GM19452 (cell line): Measurements from ENCODE around the gene ZNF467.

Source experiments
- ATAC-seq: cut with Tn5 transposase; IDR thresholded peaks from one replicate; pipeline ENCODE4 v1.9.1; 2021; ENCODE audit not compliant: unreplicated experiment

The ZNF467 gene

DNA sequence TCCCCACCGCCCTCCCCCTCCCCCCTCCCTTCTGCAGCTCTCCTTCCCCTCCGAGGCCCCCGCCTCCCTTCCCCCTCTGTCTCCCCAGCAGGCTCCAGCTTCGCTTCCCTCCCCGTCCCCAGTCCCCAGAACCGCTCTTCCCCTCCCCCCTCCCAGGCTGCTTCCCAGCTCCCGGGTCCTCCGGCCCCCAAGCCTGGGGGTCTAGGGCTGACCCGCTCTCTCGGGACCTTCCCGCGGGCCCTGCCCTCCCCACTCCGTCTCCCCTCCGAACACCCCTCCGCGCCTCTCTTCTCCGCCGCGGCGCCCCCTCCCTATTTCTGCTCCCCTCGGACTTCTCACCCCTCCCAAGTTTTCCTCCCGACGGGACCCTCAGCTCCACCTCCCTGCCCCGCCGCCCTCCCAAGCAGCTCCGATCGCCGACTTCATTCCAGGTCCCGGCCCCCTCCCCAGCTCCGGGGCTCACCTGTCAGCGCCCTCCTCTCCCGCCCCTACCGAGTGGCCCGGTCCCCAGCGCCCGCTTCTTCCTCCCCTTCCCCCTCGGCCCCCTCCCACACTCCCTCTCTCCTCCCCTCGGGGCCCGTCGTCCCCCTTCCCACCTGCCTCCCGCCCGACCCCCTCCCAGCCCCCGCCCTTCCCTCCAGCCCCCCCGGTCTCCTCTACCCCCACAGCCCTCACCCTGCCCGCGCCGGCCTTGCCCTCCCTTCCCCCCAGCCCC, 990 bp downstream of the ZNF467 start:
- ATAC-seq, result no peak

DNA sequence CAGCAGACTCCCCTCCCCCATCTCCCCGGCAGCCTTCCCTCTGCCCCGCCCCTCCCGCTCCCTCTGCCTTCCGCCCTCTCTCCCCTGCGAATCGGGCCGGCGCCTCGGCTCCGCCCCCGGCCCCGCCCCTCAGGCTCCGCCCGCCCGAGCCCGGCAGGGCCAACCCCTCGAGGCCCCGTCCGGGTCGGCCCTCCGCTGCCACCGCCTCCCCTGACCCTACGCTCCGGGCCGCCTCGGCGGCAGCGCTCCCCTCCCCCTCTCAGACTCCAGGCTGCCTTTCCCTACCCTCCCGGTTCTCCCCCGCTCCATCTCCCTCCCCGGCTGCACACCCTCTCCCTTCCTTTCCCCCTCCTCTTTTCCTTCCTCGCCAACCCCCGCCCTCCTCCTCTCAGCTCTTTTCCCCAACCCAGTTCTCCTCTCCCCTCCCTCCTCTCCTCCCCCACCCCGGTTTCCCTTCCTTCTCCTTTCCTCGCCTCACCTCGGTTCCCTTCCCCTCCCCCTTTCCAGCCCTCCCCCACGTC, 1.6 kb downstream of the ZNF467 start:
- peak; percentile 96 for ATAC-seq

DNA sequence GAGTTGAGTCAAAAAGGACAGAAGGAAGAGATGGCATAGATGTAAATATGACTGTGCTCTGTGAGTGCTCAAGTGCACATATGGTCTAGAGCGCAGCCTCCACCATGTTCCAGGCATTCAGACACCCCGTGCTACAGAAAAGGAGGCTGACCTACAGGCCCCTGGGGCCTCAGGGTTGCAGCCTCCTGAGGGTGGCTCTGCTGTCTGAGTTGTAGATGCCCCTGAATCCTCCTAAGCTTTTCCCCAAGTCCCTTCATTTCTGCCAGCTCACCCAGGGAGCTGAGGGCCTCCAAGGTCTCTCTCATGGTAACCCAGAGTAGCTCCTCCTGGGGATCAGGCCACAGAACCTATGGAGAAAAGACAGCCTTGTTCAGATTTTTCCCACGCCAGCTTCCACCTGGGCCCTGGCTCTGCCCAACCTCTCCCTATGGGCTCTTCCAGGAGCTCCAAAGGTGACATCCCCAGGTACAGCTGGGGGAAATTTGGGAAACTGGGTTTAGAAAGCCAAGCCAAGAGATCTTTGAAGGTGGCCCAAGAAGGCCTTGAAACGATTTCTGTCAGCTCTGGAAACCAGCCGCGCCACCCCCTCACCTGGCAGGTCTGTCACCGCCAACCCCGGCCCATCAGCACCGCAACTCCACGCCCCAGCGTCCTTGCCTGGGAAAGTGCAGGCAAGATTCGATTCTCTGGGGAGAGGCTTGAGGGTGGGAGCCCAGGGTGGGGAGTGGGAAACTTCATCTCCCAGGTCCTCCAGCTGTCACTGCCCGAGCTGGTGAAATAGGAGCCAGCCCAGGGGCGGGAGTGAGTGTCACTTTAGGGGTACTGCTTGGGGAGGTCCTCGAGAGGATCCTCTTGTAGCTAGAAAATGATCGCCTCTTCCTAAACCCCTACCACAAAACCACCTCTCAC, 2.4 kb downstream of the ZNF467 start:
- peak; percentile 20 for ATAC-seq

DNA sequence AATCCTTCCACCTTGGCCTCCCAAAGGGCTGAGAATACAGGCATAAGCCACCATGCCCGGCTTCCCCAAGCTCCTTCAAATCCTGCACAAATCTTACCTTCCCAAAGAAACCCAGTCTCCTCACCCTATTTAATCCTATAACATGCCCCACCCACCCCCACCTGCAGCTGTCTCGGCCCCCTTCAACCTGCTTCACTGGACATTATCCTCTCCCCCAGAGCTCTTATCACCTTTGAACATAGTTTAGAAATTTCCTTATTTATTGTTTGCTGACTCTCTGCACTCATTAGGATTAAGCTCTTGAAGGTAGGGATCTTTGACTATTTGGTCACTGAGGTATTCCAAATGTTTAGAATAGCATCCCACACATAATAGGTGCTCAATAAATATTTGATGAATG, 3.5 kb downstream of the ZNF467 start:
- no peak for ATAC-seq

DNA sequence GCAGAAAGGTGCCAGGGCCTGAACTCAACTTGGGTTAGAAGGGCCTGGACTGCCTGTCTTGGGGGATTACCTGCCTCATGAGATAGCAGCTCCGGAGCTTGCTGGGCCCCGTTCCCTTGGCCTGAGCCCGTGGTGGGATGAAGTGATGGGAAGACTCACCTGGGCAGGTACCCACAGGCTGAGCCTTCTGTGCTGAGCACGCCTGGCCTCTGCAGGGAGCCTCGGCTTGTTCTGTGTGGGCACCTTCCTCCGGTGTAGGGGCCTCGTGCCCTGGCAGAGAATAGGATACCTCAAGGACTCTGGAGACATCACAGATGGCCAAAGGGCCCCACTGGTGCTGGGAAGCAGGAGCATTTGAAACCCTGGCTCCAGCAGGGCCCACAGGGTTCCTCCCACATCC, 4.5 kb downstream of the ZNF467 start:
- ATAC-seq, result no peak

DNA sequence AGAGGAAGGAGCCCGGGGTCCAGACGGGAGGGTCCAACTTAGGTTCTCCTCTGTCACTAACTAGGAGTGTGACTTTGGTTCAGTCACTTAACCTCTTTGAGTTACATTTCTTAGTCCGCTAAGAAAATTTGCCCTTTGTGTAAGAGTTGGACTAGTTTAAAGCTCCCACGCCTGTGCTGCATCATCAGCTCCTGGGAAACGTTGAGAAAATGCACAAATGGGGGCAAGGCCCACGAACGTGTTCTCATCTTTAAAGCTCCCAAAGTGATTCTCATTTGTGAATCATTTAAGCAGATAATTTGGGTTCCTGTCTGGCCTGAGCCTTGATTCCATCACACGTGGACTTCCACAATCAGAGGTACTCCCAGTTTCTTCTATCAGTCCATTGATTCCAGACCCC, 6.3 kb downstream of the ZNF467 start:
- no peak for ATAC-seq

DNA sequence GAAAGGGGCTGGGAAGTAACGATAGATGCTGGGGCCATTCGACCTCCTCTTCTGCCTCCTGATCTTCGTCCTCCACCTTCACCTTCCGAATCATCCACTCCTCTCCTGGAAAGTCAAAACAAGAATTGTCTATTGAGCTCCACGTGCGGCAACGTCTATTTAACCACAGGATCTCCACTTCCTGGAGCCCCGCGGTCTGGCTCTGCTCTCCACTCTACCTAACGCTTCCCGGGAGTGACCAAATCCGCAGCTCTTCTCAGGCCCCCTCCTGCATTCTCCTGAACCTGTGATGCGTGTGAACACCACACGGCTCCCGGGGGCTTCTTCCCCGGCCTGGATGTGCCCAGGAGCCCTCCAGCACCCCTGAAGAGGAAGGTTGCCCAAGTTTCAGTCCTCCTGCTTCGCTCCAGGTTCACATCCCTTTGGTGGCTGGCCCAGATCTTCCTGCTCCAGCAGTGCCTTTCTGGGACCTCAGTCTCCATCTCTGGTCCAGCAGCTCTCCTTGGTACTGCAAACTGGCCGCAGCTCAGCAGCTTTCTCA, 7.2 kb downstream of the ZNF467 start:
- no peak for ATAC-seq

DNA sequence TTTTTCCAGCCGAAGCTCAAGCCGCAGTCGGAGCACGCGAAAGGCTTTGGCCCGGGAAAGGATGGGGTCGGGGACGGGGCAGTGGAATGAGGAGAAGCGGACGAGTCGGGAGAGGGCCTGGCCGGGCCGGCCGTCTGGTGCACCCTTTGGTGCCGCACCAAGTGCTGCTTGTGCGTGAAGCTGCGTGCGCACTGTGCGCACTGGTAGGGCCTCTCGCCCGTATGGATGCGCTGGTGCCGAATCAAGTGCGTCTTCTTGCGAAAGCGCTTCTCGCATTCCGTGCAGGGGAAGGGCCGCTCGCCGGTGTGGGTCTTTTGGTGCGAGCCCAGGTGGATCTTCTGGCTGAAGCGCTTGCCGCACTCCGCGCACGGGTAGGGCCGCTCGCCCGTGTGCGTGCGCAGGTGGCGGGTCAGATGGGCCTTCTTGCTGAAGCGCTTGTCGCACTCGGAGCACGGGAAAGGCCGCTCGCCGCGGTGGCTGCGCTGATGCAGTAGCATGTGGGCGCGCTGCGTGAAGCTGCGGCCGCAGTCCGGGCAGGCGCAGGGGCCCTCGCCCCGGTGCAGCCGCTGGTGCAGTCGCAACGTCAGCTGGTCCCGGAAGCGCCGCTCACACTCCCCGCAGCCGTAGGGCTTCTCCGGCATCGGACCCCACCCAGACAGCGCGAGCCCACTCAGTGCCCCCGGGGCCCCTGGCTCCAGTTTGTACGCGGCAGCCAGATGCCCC, 7.8 kb downstream of the ZNF467 start:
- ATAC-seq, result no peak

DNA sequence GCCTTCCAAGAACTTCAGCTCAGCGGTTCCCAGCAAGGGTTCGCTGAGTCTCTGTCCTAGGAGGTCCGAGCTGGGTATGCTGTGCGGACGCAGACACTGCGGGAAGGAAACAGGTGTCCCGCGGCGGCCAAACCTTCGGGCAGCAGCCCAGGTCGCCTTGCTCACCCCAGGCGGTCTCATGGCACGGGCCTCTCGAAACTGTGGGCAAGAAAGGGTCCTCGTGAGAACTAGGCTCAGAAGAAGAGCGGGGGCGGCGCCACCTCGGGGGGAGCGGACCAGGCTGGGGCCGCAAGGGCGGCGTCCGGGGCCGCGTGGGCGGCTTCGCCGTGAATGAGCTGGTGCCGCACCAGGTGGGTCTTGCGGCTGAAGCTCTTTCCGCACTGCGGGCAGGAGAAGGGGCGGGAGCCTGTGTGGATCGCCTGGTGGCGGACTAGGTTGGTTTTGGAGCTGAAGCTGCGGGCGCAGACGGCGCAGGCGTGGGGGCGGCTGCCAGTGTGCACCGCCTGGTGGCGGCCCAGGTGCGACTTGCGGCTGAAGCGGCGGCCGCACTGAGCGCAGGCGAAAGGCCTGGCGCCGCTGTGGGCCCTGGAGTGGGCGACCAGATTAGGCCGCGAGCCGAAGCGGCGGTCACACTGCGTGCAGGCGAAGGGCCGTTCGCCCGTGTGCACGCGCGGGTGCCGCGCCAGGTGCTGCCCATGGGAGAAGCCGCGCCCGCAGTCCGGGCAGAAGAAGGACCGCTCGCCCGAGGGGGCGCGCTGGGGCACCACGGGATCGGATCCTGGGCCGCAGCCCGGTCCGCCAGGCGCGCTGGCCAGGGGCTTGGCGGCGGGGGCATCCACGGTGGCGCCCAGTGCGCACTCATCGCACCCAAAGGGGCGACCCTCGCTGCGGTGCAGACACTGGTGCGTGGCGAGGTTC, 8.6 kb downstream of the ZNF467 start:
- ATAC-seq, result no peak

DNA sequence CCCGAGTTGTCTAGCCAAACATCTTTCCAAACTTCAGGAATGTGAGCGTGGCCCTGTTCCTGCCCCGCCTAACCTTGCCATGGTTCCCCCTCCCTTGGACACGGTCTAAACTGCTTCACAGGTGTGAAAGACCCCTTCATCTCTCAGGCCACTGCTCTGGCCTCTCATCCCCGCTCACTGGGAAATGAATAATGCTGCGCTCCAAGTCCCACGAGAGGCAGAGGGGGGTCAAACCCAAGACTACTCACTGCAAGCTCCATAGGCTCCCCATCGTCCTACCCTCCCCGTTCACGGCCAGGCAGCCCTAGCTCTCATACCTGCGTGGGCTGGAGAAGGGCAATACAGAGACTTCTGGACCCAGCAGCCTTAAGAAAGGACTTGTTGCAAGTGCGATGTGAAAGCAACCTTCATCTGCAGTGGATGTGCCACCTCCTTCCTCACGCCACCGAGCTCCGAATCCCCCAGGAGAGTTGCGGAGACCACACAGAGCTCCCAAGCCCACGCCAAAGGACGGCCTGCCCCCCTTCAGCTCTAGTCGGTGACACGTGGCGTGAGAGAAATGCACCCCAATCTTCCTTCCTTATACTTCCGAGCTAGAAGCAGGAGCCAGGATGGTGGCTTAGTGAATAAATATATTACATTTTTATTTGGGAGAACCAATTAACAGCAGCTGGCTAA, 9.7 kb downstream of the ZNF467 start:
- no peak for ATAC-seq

DNA sequence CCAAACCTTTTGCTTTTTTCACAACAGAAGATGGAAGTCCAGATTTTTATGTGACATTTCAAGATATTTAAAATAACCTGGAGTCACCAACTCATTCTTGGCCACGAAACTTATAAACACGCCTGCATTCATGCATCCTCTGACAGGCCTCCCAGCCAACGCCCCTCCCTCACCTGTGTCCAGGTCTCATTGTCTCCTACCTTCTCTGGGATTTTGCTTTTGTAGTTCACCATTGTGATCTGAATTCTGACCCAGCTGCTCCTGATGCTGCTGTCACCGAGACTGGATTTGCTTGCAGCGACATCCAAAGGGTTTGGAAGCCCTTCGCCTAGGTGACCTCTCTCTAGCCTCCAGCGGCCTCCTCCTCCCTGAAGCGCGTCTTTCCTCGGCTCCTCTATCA, 10.8 kb downstream of the ZNF467 start:
- no peak for ATAC-seq

DNA sequence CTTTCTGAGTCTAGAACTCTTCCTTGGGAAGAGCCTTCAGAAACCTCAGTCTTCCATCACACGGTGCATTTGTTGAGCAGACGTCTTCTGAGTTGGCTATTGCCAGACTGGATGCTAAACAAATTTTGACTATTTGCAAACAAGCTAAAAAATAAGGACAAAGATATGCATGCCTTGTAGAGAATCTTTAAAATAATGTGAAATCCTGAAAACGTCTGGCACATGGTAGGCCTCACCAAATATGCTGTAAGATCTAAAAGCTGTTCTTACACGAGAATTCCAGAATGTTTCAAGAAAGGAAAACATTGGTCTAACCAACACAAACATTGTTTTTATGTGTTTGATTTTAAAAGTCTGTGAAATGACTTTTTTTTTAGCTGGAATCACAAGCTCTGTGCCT, 11.3 kb downstream of the ZNF467 start:
- ATAC-seq, result no peak

DNA sequence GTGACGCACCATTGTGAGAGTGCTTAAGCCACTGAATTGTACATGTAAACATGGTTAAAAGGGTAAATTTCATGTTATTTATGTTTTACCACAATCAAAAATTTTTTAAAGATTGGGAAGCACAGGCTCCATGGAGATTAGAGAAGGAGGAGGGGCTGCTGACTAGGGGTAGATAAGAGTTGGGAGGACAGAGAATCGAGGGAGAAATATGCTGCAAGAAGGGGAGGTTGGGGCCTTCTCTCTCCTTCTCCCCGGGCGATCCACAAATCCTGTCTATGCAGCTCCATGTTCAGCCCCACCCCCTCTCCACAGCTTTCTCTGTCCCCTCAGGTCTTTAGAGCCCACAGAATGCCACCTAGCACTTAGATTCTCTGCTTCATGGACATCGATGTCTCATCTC, 12.1 kb downstream of the ZNF467 start:
- no peak for ATAC-seq

DNA sequence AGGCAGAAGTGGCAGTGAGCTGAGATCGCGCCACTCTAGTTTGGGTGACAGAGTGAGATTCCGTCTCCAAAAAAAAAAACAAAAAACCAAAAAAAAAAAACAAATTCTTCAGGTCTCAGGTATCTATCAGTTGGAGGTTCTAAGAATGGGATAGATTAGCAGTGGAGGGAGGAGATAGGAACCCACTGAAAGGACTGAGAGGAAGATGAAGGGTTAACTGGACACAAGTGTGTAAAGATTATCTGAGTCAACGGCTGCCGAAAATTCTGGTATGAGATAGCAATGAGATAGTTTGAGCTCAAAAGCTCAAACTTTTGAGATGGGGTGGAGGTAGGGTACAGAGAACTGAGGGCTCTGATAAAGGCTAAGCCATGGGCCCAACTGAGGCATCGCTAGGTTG, 12.8 kb downstream of the ZNF467 start:
- ATAC-seq, result no peak

DNA sequence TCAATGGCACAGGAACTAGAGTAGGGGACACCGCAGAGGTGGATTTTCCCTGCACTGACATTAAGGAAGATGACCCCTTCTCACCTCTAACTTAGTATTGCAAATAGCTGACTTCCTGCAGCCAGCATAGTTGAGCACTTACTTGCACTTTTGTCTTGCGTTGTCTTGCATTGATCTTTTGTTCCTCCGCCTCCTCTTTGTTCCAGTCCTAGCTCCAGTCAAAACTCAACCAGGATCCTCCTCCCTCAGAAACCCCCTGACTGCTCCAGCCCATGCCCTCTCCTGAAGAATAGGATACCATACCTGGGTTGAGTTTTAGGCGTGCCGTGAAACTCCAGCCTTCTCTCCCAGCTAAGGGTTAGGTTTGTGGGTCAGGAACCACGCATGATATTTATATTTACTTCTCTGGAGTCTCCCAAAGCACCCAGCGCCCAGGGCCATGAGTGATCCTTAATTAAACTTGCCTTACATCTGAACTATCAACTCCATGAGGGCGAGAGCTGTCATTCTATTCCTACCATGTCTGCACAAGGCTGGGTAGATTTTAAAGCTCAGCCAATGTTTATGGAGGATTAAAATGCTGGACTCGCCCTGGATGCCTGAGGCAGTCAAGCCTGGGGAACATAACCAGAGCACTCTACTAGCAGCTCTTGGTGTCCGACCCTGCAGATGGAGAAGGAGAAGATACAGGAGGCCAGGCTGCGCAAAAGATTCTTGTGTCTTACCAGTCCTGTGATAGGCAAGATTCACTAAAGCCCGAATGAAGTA, 14.1 kb downstream of the ZNF467 start:
- no peak for ATAC-seq

DNA sequence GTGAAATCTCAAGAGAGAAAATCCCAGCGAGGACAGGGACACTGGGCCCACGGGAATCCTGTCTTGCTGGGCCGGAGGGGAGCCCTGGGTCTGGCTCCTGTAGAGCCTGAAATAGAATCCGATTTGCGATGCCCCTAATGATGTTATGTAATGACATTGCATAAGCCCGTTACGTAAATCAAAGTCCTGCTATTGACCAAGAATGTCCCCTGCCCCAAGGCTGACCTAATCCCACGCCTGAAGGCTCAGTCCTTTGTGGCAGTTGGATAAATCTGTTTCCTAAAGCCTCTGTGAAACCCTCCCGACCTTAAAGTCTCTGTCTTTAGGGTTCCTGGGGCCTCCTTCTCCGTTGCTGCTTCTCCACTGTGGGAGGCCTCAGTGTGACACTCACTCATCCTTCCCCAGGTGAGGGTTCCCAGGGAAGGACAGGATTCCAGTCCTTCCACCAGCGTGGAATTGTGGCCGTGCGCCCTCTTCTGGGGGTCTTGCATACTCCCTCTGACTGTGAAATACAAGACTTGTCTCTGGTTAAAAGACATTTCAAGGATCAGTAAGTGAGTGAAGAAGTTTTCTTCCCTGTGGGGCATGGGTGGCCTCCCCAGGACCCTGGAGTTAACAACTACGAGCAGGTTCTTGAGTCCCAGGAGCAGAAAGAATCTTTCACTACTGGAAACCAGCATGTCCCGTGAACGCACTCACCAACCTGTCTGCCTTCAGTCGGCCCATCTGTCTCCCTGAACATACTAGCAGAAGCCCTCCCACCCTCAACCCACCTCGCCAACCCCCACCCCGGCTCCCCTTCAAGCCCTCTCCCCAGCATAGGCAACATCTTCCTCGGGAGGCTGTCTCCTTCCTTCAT, 19.8 kb downstream of the ZNF467 start:
- ATAC-seq, result no peak

DNA sequence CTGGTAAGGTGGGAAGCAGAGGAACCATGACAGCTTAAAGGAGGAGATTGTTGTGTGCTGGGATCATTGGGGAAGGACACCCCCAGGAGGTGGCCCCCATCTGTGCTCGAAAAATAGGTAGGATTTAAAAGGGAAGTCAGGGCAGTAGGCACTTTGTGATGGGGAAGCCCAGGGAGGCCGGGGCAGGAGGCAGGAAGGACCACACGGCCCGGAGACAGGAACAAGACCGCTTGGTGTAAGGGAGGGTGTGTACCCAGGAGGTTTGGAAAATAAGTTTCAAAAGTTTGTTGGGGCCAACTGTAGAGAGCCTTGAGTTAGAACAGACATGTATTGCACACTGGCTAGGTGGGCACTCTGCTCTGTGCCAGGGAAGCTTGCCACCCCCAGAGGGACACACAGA, 20.7 kb downstream of the ZNF467 start:
- ATAC-seq, result no peak
